Measurements from ENCODE around the gene MUSTN1.
A peak's percentile ranks its signal among the peaks of the same experiment; 100 is the strongest.

The MUSTN1 gene

GRCh38 chr3:52800079-52800478 is 34.7 kb downstream of the MUSTN1 start:
- DNase-seq (ENCODE audit: low spot score), result no peak

- DNase-seq (ENCODE audit: low spot score), result peak; percentile 41
These were observed 35.8 kb downstream of the MUSTN1 start for GRCh38 chr3:52798978-52799476.

- DNase-seq (ENCODE audit: low spot score), result no peak
These were observed 36.3 kb downstream of the MUSTN1 start for GRCh38 chr3:52798376-52798977.

- DNase-seq (ENCODE audit: low spot score), result no peak
These were observed 38.4 kb downstream of the MUSTN1 start for GRCh38 chr3:52796411-52796810.

- DNase-seq (ENCODE audit: low spot score), result no peak
These were observed 39.4 kb downstream of the MUSTN1 start for GRCh38 chr3:52795298-52795900.

GRCh38 chr3:52794612-52795099 is 40.2 kb downstream of the MUSTN1 start, which contains the start of gene ITIH3:
Gene ITIH3 (plus strand): TSS chr3:52794796. CDS start chr3:52794804, 8 bp downstream.
- DNase-seq (ENCODE audit: low spot score), result no peak

- DNase-seq (ENCODE audit: low spot score), result no peak
These were observed 40.9 kb downstream of the MUSTN1 start for GRCh38 chr3:52793702-52794611.

- no peak for DNase-seq (ENCODE audit: low spot score)
These were observed 41.7 kb downstream of the MUSTN1 start for GRCh38 chr3:52792961-52793695.

- DNase-seq (ENCODE audit: low spot score), result no peak
These were observed 42.4 kb downstream of the MUSTN1 start for GRCh38 chr3:52792413-52792812.

GRCh38 chr3:52791928-52792327 is 42.9 kb downstream of the MUSTN1 start:
- DNase-seq (ENCODE audit: low spot score), result no peak

- DNase-seq (ENCODE audit: low spot score), result no peak
These were observed 43.5 kb downstream of the MUSTN1 start for GRCh38 chr3:52791366-52791765.

GRCh38 chr3:52790741-52791140 is 44.1 kb downstream of the MUSTN1 start:
- no peak for DNase-seq (ENCODE audit: low spot score)

- no peak for DNase-seq (ENCODE audit: low spot score)
These were observed 44.5 kb downstream of the MUSTN1 start for GRCh38 chr3:52790337-52790736.

GRCh38 chr3:52789746-52790040 is 45.1 kb downstream of the MUSTN1 start:
- no peak for DNase-seq (ENCODE audit: low spot score)

- DNase-seq (ENCODE audit: low spot score), result no peak
These were observed 45.7 kb downstream of the MUSTN1 start for GRCh38 chr3:52788890-52789745.

GRCh38 chr3:52787672-52788625 is 46.9 kb downstream of the MUSTN1 start:
- DNase-seq (ENCODE audit: low spot score), result peak; percentile 64

- DNase-seq (ENCODE audit: low spot score), result no peak
These were observed 47.6 kb downstream of the MUSTN1 start for GRCh38 chr3:52787246-52787645.

GRCh38 chr3:52786330-52787215 is 48.2 kb downstream of the MUSTN1 start:
- DNase-seq (ENCODE audit: low spot score), result no peak
